SH-SY5Y (cell line): Measurements from ENCODE around the gene ANKRD37.

Source experiments
- GATA2 ChIP-seq: IDR thresholded peaks from 2 replicates; pipeline ENCODE4 v1.6.1; 2011; ENCODE audit warnings: mild to moderate bottlenecking, low read depth, low read length
- GATA3 ChIP-seq: IDR thresholded peaks from 2 replicates; pipeline ENCODE4 v1.6.1; 2011; ENCODE audit warnings: low read depth, mild to moderate bottlenecking, low read length, moderate library complexity

DNA sequence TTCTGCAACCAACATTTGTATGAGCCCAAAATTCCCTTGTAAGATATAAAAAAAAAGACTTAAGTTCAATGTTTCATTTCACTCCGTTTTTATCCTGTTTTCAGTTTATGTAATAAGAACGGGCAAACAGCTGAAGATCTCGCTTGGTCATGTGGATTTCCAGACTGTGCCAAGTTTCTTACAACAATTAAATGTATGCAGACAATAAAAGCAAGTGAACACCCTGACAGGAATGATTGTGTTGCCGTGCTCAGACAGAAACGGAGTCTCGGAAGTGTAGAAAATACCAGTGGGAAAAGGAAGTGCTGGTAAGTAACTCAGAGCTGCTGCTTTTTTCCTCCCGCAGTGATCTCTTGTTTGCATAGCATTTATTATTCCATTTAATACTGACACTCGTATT is 2.8 kb downstream of the ANKRD37 start:
- no peak for TF ChIP-seq GATA3
- TF ChIP-seq GATA2, result no peak
